Lower leg skin (tissue), 3 donors: ENCODE measurements around the gene TNS3.

Experiments
- POLR2A ChIP-seq, 2 donors: fragments of 450-650 bp; IDR thresholded peaks; one replicate each; pipeline ENCODE4 v1.6.1; 2016 to 2017; ENCODE audit warnings: antibody characterized with exemption in 2 of 2, mild to moderate bottlenecking in 1 of 2, moderate library complexity in 1 of 2
- TF ChIP-seq, protein P1 (sequence below), 3 donors: fragments of 450-650 bp; IDR thresholded peaks; one replicate each; pipeline ENCODE4 v1.5.1; 2016; ENCODE audit warnings: antibody characterized with exemption in 3 of 3, mild to moderate bottlenecking in 3 of 3, moderate library complexity in 2 of 3

DNA sequence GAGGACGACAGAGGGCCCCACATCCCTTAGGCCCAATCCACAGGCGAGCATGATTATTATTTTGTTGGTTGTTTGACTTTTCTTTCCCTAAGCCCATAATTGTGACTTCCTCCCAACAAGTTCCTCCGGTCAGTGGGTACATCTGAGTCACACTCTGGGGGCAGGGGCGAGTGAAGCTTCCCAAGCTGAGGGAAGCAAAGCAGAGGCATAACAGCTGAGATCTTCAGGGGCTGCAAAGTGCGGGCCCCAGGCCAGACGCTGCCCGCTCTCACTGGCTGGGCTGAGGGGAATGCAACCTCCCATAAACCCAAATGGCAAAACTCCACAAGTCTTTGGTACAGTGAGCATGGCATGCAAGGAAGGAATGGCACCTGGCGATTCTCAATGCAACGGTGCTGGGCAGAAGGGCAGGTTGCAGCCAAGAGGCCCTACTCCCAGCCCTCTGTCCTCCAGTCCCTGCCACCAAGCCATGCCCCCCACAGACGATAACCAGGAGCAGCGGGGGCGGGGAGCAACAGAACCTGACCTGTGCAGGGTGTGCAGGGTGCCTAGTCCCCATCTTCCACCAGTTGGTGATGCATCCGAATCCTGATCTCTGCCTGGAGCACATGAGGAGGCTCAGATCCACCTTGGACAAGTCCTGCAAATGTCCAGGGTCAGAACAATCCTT lies 25.3 kb downstream of the TNS3 start:
- TF ChIP-seq, protein P1, sequence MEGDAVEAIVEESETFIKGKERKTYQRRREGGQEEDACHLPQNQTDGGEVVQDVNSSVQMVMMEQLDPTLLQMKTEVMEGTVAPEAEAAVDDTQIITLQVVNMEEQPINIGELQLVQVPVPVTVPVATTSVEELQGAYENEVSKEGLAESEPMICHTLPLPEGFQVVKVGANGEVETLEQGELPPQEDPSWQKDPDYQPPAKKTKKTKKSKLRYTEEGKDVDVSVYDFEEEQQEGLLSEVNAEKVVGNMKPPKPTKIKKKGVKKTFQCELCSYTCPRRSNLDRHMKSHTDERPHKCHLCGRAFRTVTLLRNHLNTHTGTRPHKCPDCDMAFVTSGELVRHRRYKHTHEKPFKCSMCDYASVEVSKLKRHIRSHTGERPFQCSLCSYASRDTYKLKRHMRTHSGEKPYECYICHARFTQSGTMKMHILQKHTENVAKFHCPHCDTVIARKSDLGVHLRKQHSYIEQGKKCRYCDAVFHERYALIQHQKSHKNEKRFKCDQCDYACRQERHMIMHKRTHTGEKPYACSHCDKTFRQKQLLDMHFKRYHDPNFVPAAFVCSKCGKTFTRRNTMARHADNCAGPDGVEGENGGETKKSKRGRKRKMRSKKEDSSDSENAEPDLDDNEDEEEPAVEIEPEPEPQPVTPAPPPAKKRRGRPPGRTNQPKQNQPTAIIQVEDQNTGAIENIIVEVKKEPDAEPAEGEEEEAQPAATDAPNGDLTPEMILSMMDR (IDR thresholded peaks at IDR 0.05): no peak
- no peak for TF ChIP-seq POLR2A (IDR thresholded peaks at IDR 0.05)
